NCI-H460 (cell line): Measurements from ENCODE around the gene PAPPA2. TPM values are rescaled to one million over a fixed set of nuclear protein-coding genes. Genes with fewer than 3 reads are reported as not detected.
"Not testable (repeated sequence)": the region's sequence is repeated elsewhere in the genome, so short reads cannot be mapped to it uniquely, and the experiment has no call there.

Source experiments
- DNase-seq: peaks from one replicate; pipeline ENCODE4 v3.0.0-alpha.2; 2016; ENCODE audit warnings: low read depth; ENCODE audit errors: extremely low read depth
- total RNA-seq: library from RNA; depleted of rRNA; stranded (reverse); fragments of >200 nt; shearing (Covaris generic); gene quantifications from 2 replicates; pipeline ENCODE4 v1.2.3, GENCODE V29; 2014

The PAPPA2 gene
- total RNA-seq, 1 experiment from 2014 or later: 30.1 TPM

DNA sequence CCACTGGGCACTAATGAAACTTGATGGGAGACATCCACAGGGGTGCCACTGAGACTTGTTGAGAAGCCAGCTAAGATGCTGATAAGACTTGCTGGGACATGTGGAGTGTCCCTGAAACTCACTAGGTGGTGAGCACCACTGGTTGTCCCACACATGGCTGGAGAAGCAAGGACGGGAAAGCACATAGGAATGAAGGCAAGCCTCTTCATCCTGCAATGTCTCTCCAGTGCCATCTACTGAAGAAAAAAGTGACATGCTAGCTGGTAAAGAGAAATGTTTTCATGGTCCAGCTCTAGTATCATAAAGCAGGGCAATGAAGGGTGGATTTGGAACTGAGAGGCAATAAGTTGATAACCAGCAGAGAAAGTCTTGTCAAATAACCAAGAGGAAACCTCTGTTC lies 283.0 kb downstream of the PAPPA2 start:
- DNase-seq: no peak

DNA sequence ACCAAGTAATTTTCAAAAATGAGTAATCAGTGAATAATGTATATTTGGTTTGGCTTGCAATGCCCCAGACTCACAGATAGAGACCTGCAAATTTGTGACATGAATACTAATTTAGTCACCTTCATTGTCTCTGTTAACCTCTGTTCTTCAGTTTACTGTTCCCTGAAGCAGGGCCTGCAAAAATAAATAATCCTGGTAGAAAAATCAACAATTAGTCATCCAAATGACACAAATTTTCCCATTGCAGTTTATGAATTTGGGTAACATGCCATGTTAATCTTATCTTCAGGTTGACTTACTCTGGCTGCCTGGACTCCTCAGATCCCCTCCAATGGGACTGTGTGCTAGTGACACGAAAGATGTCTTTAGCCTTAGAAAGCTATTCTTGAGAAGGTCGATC lies 289.5 kb downstream of the PAPPA2 start:
- no peak for DNase-seq

DNA sequence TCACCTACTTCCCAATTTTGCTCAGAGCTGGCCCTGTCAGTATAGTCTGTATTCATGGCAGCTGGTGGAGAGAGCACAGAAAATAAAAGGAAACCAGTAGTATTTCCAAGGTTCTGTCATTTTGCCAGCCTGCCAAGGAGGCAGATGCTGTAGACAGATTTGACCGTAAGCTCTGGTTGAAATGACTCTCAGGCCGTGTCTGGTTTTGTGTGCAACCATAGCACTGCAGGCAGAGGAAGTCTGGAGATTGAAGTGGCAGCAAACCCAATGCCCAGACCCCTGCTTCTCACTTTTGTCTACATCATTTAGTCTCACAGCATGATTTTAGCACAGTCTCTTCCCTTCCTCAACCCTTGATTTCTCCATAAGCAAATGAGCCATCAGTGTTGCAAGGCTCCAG lies 291.7 kb downstream of the PAPPA2 start:
- DNase-seq: no peak

DNA sequence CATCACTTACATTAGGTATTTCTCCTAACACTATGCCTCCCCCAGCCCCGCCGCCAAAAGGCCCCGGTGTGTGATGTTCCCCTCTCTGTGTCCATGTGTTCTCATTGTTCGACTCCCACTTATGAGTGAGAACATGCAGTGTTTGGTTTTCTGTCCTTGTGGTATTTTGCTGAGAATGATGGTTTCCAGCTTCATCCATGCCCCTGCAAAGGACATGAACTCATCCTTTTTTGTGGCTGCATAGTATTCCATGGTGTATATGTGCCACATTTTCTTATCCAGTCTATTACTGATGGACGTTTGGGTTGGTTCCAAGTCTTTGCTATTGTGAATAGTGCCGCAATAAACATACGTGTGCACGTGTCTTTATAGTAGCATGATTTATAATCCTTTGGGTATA lies 293.8 kb downstream of the PAPPA2 start:
- not testable (repeated sequence) for DNase-seq

DNA sequence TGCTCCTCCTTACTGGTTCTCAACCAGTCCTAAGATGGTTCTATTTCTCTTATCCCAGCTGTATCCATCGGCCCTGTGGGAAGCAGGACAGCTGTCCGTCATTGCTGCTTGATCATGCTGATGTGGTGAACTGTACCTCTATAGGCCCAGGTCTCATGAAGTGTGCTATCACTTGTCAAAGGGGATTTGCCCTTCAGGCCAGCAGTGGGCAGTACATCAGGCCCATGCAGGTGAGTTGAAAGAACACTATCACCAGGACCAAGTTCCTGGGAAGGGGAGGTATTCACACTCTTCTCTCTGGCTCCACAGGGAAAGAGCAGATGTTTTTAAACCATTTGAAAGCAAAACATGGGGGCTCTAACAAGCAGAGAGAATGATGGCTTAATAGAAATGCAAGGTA lies 302.6 kb downstream of the PAPPA2 start:
- DNase-seq: no peak

DNA sequence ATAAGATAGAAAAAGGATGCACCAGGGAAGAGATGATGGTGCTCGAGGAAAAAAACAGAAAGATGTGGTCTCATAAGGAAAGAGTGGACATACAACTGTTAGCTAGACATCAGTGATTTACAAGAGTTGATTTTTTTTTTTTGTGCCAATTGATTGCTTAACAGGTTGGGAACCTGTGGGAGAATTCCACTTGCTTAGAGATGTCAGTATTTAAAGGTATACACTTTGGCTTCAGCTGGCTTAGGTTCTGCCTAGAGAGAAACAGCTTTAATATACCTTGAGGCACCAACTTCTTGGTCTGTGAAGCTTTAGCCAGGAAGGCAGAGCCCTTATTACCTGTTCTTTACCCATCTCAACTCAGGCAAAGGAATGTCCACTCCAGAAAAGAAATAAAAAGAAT lies 303.8 kb downstream of the PAPPA2 start:
- DNase-seq: no peak

DNA sequence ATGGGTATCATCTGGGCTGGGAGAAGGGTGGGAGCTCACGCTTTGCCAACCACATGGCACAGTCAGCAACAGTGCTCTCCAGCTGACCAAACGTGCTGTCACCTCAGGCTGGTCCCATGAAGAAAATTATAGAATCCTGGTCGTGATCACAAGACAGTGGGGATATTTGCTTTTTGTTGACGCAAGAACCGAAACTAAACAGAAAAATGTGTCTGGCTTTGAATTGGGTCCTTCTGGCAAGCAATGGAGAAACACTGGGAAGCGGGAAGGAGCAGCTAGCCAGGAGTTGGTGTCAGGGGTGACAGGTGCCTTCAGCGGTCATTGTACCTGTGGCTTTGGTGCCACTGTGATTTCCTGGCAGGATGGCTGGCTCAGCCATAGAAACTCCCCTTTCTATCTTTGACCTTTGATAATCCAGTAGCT lies 304.8 kb downstream of the PAPPA2 start:
- DNase-seq: no peak

DNA sequence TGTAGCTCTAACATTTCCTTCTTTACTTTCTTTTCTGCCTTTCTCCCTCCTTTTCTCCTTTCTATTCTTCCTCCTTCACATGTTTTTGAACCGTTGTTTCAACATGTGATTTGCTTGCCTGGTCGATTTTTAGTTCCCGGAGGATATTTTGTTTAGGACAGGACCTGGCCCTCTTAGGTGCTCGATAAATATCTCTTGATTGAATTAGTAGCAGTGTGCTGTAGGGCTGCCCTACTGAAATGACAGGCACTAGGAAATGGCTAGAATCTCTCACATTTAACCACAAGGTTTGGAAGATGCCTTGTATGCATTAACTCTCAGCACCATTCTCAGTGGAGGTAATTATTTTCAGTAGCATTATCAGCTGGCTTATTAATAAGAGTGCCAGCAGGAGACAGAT lies 305.6 kb downstream of the PAPPA2 start:
- no peak for DNase-seq

DNA sequence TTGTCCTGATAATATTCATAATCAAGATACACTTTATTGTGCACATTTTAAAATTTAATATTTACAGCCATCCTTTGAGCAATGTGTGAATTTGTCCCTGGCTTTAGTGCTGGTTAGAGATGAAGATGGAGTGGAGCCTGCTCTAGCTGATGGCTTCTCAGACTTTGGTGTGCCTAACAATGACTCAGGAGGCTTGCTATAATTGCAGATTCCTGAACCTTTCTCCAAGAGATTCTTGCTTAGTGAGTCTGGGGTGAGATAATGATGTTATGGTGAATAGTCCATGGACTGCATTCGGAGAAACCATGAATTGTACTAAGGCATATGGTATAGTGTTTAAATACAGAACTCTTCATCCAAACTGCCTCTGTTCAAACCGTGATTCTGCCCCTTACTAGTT lies 307.1 kb downstream of the PAPPA2 start:
- no peak for DNase-seq

DNA sequence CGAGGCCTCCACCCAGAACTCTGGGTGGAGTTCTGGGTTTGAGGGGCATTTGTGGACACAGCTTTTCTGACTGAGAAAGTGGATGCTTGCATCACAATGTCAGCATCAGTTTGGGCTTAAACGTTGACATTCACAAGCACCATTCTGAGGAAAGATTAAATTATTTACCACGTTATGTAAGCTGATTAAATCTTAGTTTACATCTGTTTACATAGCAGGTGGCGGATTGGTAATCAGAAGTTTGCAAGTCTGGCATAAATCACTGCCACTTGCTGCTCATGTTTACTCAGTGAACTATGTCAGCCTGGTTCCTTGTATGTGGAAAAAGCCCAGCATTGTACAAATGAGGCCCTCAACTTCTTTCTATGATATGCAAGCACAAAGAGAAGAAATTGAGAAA lies 310.1 kb downstream of the PAPPA2 start:
- no peak for DNase-seq

DNA sequence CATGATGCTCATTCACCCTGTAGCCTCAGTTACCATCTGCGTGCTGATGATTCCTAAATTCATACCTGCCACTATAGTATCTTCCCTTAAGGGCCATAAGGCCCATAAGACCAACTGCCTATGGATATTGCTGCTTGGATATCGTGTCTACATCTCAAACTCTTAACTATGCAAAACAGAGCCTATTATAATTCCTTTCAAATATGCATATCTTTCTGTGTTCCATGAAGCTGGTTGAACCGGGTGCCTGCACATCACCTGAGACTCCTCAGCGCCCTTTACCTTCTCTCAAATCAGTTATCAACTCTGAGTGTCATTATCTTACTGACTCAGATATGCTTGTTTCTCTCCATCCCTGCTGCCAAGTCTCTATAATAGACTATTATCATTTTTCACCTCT lies 311.2 kb downstream of the PAPPA2 start:
- no peak for DNase-seq

DNA sequence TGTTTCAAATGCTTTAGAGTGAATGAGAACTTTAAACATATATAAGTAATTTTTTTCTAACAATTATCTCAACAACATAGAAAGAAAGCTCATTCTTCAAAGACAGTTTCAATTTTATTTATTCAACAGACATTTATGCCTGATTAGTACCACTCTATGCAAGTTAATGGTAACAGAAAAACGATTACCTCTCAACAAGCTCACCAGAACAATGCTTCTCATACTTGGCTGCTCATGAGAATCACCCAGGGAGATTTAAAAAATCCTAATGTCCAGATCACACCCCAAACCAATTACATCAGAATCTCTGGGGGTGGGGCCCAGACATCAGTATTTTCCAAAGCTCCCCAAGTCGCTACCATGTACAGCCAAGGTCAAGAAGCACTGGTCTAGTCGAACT lies 312.4 kb downstream of the PAPPA2 start:
- DNase-seq: no peak

DNA sequence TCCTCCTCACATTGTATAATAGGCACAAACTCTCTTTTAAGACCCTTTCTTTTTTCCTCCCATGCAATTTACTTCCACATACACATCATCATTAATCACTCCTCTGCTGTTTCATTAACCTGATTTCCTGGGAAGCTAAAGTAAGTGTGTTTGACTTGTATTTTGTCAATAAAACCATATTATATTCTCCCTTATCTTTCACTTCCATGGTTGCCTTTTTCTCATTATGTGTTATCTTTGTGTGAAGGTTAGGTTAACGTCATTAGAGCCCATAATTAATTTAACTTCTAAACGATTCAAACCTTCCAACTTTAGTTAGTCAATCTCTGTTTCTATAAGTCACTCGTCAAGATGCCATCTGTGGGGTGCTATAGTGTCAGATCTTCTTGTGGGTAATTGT lies 313.0 kb downstream of the PAPPA2 start:
- DNase-seq: no peak

DNA sequence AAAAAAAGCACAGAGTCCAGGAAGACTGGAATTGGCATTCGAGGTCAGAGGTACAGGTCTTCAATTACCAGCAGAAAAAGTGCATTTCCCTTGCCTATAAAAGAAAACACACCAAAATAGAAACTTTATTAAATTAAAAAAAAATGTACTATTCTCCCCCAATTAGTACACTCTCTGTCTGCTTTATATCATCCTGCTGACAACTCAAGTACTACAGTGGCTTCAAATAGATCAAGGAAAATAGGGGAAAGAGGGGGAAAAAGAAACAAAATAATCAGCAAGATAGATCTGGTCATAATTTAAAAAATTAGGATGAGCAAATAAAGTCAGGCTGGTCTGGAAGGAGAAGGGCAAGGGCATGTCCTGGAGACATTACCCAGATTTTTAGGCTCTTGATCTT lies 315.1 kb downstream of the PAPPA2 start:
- no peak for DNase-seq

DNA sequence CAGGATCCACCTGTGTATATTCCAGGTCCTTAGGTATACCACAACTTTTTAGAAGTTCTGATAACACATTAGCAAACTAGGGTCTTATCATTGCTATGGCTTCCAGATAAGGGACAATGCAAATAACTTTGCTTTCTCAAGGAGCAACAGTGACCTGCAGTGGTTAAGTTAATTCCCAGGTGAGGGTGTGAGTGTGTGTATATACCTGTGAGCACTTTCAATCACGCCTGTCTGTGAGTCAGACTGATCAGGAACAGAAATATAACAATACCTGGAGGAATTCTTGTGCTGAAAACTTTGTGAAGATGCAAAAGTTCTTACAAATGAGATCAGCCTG lies 317.0 kb downstream of the PAPPA2 start:
- no peak for DNase-seq

DNA sequence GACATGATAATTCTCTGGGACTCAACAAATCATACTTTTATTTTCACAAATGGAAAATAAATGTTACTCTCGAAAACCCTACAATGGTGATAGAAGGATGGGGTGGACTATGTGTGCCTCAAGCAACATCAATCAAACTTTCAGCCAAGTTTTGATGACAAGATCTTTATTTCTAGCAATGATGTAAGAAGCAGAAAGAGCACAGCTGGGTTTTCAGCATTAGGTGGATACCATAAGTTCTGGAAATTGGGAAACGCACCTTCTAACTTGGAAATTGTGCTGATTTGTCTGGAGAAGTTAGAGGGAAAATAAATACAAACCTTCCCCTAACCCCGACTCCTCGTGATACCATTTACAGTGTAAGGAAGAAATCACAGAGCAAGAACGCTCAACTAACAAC lies 320.3 kb downstream of the PAPPA2 start:
- no peak for DNase-seq

DNA sequence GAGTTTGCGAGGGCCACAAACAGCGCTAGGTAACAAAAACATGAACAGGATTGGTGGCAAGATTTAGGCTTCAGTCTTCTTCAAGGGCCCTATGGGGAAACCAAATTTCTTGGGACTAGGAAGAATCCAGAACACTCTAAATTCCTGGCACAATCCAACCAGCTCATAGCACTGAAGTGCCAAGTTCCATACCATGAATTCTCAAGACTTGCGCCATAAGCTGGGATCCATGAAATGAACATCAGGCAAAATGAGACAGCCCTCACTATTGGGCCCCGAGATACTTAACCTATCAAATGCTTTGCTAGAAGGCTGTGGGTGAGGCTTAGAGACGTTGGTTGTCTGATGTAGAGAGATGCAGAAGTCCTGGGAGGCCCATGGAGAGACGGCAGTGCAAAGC lies 322.1 kb downstream of the PAPPA2 start:
- DNase-seq: no peak

DNA sequence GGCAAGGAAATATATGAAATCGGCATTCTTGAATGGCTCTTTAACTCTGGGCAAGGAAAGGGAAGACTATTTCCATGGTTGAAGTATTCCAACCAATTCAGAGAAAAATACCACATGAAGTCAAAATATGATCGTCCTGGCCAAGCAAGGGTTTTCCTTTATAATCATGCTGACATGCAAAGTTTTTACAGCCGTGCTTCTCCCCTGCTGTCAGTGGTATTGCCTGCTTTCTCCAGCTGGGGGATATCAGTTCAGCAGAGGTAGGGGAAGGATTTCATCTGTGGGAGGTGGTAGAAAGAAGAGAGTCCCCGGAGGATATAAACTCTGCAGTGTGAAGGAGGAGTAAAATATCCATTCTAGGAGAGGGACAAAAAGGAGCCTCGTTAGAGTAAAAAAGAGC lies 322.8 kb downstream of the PAPPA2 start:
- no peak for DNase-seq

DNA sequence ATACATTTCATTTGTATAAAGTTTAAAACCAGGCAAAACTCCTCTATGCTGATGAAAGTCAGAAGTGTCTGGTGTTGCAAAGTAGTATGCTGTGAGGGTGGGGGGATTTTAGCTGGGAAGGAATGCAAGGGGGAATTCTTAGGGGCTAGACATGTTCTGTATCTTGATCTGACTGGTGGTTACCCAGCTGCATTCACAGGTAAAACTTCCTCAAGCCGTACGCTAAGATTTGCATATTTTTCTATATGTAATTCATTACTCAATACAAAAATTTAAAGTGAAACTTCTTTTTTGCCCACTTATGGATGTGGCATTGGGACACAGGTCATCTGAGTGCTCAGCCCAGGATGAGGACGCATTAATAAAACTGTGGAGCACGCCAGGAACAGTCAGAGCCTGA lies 323.3 kb downstream of the PAPPA2 start:
- no peak for DNase-seq

DNA sequence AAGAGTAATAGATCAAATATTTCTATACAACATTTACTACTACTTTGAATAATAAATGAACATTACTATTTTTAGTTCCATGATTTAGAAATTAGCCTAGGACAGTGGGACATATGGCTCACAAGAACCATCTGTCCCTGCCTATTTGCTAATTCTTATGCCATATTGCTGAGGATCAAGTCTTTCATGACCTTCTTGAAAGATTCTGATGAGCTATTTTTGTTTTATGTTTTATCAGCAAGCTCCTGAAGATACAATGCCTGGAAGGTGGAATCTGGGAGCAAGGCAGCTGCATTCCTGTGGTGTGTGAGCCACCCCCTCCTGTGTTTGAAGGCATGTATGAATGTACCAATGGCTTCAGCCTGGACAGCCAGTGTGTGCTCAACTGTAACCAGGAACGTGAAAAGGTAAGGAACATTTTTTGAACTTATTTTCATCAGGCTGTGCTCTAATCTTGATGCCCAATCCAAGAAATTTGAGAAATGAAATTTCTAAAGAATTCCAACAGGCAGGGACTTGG lies 326.7 kb downstream of the PAPPA2 start:
- DNase-seq: no peak

DNA sequence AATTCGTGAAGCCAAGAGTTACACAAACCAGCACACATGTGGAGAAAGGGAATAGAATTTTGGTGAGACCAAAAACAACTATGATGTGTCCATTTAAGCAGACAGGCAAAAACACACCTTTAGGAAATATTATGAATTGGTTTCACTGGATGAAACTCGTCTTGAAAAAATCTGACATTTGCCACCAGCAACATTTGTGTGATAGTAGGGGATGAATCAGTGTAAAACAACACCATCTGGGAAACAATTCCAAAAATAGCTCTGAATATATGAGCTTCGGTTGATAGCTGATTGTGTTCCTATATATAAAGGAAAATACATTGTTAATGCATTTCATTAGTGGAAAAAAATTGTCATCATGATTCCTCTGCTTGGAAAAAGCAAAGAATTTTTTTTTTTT lies 327.8 kb downstream of the PAPPA2 start:
- DNase-seq: no peak

DNA sequence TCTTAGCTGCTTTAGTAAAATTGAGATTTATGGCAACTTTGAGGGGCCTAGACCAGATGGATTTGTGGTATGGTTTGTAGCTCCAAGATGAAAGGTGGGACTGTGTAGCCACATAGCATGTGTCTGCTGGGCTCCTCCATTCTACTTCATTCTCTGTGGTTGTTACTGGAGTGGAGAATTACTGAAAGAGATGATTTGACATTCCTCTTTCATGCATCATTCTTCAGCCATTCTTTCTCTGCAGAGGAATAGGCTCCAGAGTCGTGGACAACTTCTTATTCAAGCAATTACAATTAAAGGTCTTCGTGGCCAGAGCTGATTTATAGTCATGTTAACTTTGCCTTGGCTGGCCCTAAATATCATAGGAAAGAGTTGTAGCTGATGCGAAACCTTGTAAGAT lies 328.9 kb downstream of the PAPPA2 start:
- DNase-seq: no peak

DNA sequence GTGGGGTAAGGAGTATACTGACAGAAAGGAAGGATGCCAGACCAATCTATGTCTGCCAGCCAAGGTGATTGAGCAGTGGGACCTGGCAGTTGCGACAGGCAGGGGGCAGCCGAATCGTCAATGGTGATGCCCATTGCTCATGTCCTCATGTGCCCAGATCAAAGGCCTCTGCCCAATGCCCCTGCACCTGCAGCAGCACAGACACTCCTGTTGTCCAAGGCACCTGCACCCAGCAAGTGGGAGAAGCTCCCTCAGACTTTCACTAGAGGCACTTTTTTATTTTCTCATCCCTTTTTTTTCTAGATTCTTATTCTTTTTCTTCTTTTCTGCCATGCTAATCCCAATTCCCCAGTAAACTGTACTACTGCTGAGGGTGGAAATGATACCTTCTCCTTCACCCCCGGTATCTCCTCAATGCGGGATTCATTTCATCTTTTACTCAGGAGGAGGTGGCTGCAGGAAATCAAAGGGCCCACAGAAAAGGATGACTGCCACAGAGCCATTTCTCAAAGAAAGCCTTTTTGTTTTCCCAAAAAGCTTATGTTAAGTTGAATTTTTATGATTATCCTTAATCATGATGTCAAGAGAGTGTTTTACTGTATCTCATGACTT lies 332.0 kb downstream of the PAPPA2 start:
- DNase-seq: no peak
